HG03442 (cell line): ENCODE measurements around the gene ACSL5.
"Not testable (repeated sequence)": the region's sequence is repeated elsewhere in the genome, so short reads cannot be mapped to it uniquely, and the experiment has no call there.

Experiments used
- ATAC-seq: cut with Tn5 transposase; IDR thresholded peaks from one replicate; pipeline ENCODE4 v1.9.1; 2021; ENCODE audit warnings: mild to moderate bottlenecking, moderate library complexity; ENCODE audit not compliant: unreplicated experiment

ACSL5 gene

GRCh38 chr10:112374724-112375541 is 1.0 kb downstream of the ACSL5 start:
- ATAC-seq: peak; percentile 46

- peak; percentile 76 for ATAC-seq
These were observed 1.9 kb downstream of the ACSL5 start for GRCh38 chr10:112375721-112376395.

GRCh38 chr10:112376396-112376790 is 2.5 kb downstream of the ACSL5 start:
- ATAC-seq: peak; percentile 17

- ATAC-seq: not testable (repeated sequence)
These were observed 3.2 kb downstream of the ACSL5 start for GRCh38 chr10:112377116-112377515.

- ATAC-seq: no peak
These were observed 5.8 kb downstream of the ACSL5 start for GRCh38 chr10:112379635-112380296.

GRCh38 chr10:112382515-112383235 is 8.8 kb downstream of the ACSL5 start:
- ATAC-seq: no peak

- peak; percentile 52 for ATAC-seq
These were observed 9.4 kb downstream of the ACSL5 start for GRCh38 chr10:112383325-112383724.

GRCh38 chr10:112384141-112384540 is 10.2 kb downstream of the ACSL5 start:
- no peak for ATAC-seq

- ATAC-seq: no peak
These were observed 11.3 kb downstream of the ACSL5 start for GRCh38 chr10:112385201-112385600.

GRCh38 chr10:112388056-112388455 is 14.1 kb downstream of the ACSL5 start:
- not testable (repeated sequence) for ATAC-seq

- ATAC-seq: no peak
These were observed 14.6 kb downstream of the ACSL5 start for GRCh38 chr10:112388548-112388947.

- ATAC-seq: peak; percentile 73
These were observed 15.4 kb downstream of the ACSL5 start for GRCh38 chr10:112389271-112389822.

GRCh38 chr10:112390125-112390703 is 16.3 kb downstream of the ACSL5 start:
- peak; percentile 30 for ATAC-seq

GRCh38 chr10:112393341-112393740 is 19.4 kb downstream of the ACSL5 start:
- ATAC-seq: no peak

- ATAC-seq: no peak
These were observed 19.9 kb downstream of the ACSL5 start for GRCh38 chr10:112393827-112394226.

GRCh38 chr10:112394475-112394875 is 20.6 kb downstream of the ACSL5 start:
- ATAC-seq: no peak

GRCh38 chr10:112395809-112396530 is 22.1 kb downstream of the ACSL5 start:
- ATAC-seq: no peak

- no peak for ATAC-seq
These were observed 23.7 kb downstream of the ACSL5 start for GRCh38 chr10:112397592-112397991.

- ATAC-seq: no peak
These were observed 29.0 kb downstream of the ACSL5 start for GRCh38 chr10:112402917-112403316.

- no peak for ATAC-seq
These were observed 30.7 kb downstream of the ACSL5 start for GRCh38 chr10:112404617-112405016.
